A673 (cell line): ENCODE data around the gene INPP5A.
"Not testable (repeated sequence)": the region's sequence is repeated elsewhere in the genome, so short reads cannot be mapped to it uniquely, and the experiment has no call there.

Experiments
- EZH2 ChIP-seq: fragments of 200-600 bp; sonication (generic); IDR thresholded peaks from 2 replicates; pipeline ENCODE4 v1.6.1; 2017; ENCODE audit warnings: borderline replicate concordance, low read depth, mild to moderate bottlenecking, mixed read lengths, antibody characterized with exemption, low read length; ENCODE audit not compliant: poor library complexity, severe bottlenecking
- TF ChIP-seq, protein P1 (sequence below): fragments of 300-800, 200-600 bp; sonication (generic); conservative IDR thresholded peaks from 2 replicates; pipeline ENCODE4 v1.5.1; 2017; ENCODE audit warnings: low read depth, mild to moderate bottlenecking, antibody characterized with exemption, low read length, moderate library complexity, mixed read lengths

DNA sequence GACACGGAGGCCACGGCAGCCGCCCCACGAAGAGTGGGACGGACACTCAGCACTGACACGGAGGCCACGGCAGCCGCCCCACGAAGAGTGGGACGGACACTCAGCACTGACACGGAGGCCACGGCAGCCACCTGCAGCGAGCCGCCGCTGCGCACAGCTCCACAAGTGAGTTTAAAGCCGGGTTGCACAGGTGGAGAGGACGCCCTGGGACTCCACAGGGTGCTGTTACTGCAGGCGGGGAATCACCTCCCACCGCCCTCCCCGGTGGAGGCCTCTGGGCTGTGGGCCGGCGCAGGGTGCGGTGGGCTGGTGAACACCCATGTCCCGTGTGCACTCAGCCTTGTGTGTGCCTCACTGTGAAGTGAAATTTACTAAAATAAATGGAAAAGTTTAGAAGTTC lies 235.2 kb downstream of the INPP5A start:
- TF ChIP-seq, protein P1, sequence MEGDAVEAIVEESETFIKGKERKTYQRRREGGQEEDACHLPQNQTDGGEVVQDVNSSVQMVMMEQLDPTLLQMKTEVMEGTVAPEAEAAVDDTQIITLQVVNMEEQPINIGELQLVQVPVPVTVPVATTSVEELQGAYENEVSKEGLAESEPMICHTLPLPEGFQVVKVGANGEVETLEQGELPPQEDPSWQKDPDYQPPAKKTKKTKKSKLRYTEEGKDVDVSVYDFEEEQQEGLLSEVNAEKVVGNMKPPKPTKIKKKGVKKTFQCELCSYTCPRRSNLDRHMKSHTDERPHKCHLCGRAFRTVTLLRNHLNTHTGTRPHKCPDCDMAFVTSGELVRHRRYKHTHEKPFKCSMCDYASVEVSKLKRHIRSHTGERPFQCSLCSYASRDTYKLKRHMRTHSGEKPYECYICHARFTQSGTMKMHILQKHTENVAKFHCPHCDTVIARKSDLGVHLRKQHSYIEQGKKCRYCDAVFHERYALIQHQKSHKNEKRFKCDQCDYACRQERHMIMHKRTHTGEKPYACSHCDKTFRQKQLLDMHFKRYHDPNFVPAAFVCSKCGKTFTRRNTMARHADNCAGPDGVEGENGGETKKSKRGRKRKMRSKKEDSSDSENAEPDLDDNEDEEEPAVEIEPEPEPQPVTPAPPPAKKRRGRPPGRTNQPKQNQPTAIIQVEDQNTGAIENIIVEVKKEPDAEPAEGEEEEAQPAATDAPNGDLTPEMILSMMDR = not testable (repeated sequence)
- not testable (repeated sequence) for TF ChIP-seq EZH2
